Measurements from ENCODE around the gene SMIM8. TPM values are rescaled to one million over a fixed set of nuclear protein-coding genes. Genes with fewer than 3 reads are reported as not detected.

The SMIM8 gene
- total RNA-seq, 1 donor from 2014 or later: 17.7 TPM

DNA sequence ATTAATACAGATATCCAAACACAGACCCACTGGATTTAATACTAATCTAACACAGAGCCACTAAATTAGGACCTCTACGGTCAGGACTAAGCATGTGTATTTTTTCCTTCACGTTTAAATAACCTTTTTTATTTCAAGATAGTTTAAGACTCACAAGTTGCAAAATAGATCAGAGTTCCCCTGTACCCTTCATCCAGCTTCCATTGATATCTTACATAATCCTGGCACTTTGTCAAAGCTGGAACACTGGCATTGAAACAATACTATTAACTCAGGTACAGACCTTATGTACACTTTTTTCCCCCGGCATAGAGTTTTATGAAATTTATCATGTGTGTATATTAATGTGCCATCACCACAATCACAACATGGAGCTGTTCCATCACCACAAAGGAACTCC is 24.3 kb downstream of the SMIM8 start:
- peaks cover 14% of the 10 kb centered on the region for H3K4me1 ChIP-seq
- H3K27ac ChIP-seq (replicated peaks): no peak overlapping the region
- H3K9me3 ChIP-seq (replicated peaks): no peaks in the 10 kb centered on the region
- TF ChIP-seq, protein P1, sequence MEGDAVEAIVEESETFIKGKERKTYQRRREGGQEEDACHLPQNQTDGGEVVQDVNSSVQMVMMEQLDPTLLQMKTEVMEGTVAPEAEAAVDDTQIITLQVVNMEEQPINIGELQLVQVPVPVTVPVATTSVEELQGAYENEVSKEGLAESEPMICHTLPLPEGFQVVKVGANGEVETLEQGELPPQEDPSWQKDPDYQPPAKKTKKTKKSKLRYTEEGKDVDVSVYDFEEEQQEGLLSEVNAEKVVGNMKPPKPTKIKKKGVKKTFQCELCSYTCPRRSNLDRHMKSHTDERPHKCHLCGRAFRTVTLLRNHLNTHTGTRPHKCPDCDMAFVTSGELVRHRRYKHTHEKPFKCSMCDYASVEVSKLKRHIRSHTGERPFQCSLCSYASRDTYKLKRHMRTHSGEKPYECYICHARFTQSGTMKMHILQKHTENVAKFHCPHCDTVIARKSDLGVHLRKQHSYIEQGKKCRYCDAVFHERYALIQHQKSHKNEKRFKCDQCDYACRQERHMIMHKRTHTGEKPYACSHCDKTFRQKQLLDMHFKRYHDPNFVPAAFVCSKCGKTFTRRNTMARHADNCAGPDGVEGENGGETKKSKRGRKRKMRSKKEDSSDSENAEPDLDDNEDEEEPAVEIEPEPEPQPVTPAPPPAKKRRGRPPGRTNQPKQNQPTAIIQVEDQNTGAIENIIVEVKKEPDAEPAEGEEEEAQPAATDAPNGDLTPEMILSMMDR (IDR thresholded peaks at IDR 0.05; ENCODE audit: borderline replicate concordance): no peak
- H3K36me3 ChIP-seq: peaks cover 7% of the 10 kb centered on the region
- no peak for DNase-seq
- H3K27me3 ChIP-seq (ENCODE audit: low read depth): no peaks in the 10 kb centered on the region
- no peak overlapping the region for H3K4me3 ChIP-seq
- intact Hi-C loops (cut with micrococcal nuclease): no loop called here

DNA sequence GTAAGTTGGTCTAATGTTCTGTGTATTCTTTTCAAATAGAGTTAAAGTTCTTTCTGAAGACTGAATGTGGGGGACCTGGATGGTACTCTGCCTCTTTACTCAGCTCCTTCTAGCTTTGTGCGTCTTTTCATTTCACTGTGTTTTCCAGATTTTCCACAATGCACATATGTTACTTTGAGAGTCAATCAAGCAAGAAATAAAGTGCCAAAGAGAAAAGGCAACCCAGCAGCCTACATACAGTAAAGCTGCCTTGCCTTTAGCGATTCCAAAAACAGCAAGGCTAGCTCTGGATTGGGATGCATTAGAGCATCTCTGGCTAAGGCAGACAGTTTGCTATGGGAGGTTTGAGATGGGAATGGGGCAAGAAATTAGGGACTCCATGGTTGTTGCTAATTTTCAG is 27.5 kb downstream of the SMIM8 start:
- no peak overlapping the region for H3K27ac ChIP-seq (replicated peaks)
- intact Hi-C loops (cut with micrococcal nuclease): no loop called here
- DNase-seq: no peak
- no peak overlapping the region for H3K4me3 ChIP-seq
- TF ChIP-seq, protein P1 (IDR thresholded peaks at IDR 0.05; ENCODE audit: borderline replicate concordance): no peak
- no peaks in the 10 kb centered on the region for H3K9me3 ChIP-seq (replicated peaks)
- peaks cover 14% of the 10 kb centered on the region for H3K4me1 ChIP-seq
- H3K36me3 ChIP-seq: no peaks in the 10 kb centered on the region
- H3K27me3 ChIP-seq (ENCODE audit: low read depth): no peaks in the 10 kb centered on the region

DNA sequence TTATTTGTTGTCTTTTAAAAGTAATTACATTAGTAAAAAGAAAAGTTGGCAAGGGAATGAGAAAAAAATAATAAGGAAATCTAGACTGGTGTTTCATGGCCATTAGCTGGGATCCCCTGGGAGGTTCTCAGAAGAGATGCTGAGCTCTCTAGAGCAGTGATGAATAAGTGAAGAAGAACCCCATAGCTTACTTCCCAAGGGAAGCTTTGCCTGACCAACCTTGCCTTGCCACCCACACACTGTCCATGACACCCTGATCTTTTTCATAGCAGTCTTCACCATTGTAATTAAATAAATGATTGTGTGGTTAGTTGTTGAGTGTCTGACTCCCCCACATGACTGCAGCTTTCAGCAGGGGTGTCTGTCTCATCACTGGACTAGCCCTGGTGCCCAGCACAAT is 28.1 kb downstream of the SMIM8 start:
- intact Hi-C loops (cut with micrococcal nuclease): no loop called here

DNA sequence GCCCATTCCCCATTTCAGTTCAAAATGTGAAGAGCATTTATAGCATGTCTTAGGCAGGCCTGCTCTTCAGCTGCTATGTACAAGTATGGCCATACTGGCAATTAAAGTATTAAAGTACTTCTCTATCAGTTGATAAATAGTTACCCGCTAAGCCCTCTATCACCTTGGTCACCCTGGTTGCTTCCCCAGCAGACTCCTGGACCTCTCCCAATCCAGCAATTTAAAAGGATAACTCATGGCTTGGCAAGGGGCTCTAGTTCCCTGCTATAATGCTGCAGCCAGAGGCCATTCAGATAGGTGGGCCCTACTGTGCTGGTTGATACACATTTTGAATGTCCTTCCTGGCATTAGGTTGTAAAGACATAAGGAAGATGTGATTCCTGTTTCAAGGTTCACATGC is 29.2 kb downstream of the SMIM8 start:
- Histone ChIP-seq H3K4me3 (no peak overlapping the region), H3K27me3 (ENCODE audit: low read depth) (no peaks in the 10 kb centered on the region), H3K27ac (replicated peaks) (no peak overlapping the region), H3K9me3 (replicated peaks) (no peaks in the 10 kb centered on the region), H3K4me1 (peaks cover 13% of the 10 kb centered on the region), H3K36me3 (no peaks in the 10 kb centered on the region)
- DNase-seq: no peak
- TF ChIP-seq, protein P1 (IDR thresholded peaks at IDR 0.05; ENCODE audit: borderline replicate concordance): no peak
- intact Hi-C loops (cut with micrococcal nuclease): no loop called here

More for the DNA sequence above, 28.1 kb downstream of the SMIM8 start:
- Histone ChIP-seq H3K4me3 (no peak overlapping the region), H3K9me3 (replicated peaks) (no peaks in the 10 kb centered on the region), H3K27me3 (ENCODE audit: low read depth) (no peaks in the 10 kb centered on the region), H3K4me1 (peaks cover 14% of the 10 kb centered on the region), H3K36me3 (no peaks in the 10 kb centered on the region), H3K27ac (replicated peaks) (no peak overlapping the region)
- no peak for DNase-seq
- TF ChIP-seq, protein P1 (IDR thresholded peaks at IDR 0.05; ENCODE audit: borderline replicate concordance): no peak

DNA sequence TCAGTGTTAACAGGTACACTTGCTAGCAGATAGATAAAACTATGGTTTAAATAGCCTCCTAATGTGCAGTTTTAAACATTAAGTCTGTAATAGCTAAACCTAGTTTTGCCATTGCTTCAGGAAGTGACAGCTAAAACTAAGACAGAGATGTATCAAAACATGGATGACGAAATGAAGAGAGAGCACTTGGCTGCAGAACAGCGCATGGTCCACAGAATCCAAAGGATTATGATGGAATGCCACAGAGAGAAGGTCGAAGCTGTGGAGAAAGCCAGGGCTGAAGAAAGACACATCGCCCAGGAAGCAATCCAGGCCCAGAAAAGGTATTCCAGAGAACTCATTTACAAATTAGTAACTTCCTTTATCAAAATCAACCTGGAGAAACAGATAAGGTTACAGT is 33.8 kb downstream of the SMIM8 start:
- Histone ChIP-seq H3K36me3 (peaks cover 8% of the 10 kb centered on the region), H3K27me3 (ENCODE audit: low read depth) (no peaks in the 10 kb centered on the region)

More for the DNA sequence above, 33.8 kb downstream of the SMIM8 start:
- intact Hi-C loops (cut with micrococcal nuclease): no loop called here
- TF ChIP-seq, protein P1 (IDR thresholded peaks at IDR 0.05; ENCODE audit: borderline replicate concordance): no peak
- peaks cover 5% of the 10 kb centered on the region for H3K4me1 ChIP-seq
- H3K27ac ChIP-seq (replicated peaks): no peak overlapping the region
- no peaks in the 10 kb centered on the region for H3K9me3 ChIP-seq (replicated peaks)
- H3K4me3 ChIP-seq: no peak overlapping the region
- DNase-seq: no peak
